SK-N-MC (cell line): ENCODE results near the gene CROCC.

ENCODE experiments used
- EZH2 ChIP-seq: fragments of 200-600 bp; sonication (generic); IDR thresholded peaks from one replicate; pipeline ENCODE4 v1.6.1; 2017; ENCODE audit warnings: antibody characterized with exemption
- POLR2AphosphoS5 ChIP-seq: IDR thresholded peaks from 2 replicates; pipeline ENCODE4 v1.6.1; 2012; ENCODE audit warnings: mild to moderate bottlenecking, low read depth, low read length, borderline replicate concordance

- TF ChIP-seq POLR2AphosphoS5 (no peak), EZH2 (no peak)
Observed at GRCh38 chr1:16900751-16901150, 21.0 kb upstream of the CROCC start.
